Measurements from ENCODE around the gene MAPK11. TPM values are rescaled to one million over a fixed set of nuclear protein-coding genes. Genes with fewer than 3 reads are reported as not detected.

MAPK11 gene
- total RNA-seq, 1 donor: 3.0 TPM

DNA sequence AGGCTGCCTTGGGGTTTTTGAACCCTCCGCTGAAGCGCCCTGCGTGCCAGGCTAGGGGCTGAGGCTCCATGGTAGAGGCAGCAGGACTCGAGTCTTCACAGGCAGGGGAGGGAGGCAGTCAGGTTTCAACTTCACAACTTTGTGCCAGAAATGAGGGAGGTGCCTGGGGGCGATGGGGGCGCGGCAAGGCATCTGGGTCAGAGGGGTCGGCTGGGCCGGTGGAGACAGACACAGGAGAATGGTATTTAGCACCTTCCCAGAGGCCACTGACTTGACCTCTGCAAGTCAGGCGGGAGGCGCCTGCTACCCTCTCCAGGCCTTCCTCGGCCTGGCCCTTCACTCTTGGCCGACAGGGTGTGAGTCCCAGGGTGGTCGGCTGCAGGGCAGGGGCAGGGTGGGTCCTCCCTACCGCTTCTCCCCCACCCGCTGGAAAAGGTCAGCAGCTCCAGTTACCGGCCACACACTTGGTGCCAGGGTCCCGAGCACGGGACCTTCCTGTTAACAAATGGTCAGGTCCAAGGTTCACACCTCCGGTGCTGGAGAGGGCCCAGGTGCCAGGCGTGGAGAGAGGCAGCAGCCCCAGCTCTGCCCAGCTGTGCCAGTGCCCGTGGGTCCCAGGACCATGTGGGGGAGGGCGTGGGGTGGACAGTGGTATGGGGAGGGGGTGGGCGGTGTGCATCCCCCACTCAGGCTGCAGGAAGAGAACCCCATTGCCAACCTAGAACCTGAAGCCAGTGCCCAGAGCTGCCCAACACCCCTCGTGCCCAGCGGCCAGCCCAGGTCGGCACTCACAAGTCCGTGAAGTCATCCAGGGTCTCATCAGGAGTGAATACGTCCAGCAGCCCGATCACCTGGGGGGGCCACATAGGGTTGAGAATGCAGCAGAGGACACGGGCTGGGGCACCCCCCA is 12.5 kb downstream of the MAPK11 start:
- H3K4me3 ChIP-seq (ENCODE audit: low read depth, low read length): no peak overlapping the region
- TF ChIP-seq, protein P1, sequence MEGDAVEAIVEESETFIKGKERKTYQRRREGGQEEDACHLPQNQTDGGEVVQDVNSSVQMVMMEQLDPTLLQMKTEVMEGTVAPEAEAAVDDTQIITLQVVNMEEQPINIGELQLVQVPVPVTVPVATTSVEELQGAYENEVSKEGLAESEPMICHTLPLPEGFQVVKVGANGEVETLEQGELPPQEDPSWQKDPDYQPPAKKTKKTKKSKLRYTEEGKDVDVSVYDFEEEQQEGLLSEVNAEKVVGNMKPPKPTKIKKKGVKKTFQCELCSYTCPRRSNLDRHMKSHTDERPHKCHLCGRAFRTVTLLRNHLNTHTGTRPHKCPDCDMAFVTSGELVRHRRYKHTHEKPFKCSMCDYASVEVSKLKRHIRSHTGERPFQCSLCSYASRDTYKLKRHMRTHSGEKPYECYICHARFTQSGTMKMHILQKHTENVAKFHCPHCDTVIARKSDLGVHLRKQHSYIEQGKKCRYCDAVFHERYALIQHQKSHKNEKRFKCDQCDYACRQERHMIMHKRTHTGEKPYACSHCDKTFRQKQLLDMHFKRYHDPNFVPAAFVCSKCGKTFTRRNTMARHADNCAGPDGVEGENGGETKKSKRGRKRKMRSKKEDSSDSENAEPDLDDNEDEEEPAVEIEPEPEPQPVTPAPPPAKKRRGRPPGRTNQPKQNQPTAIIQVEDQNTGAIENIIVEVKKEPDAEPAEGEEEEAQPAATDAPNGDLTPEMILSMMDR (IDR thresholded peaks at IDR 0.05; ENCODE audit: insufficient read depth, low read length): no peak
- DNase-seq (ENCODE audit: low read depth): no peak

DNA sequence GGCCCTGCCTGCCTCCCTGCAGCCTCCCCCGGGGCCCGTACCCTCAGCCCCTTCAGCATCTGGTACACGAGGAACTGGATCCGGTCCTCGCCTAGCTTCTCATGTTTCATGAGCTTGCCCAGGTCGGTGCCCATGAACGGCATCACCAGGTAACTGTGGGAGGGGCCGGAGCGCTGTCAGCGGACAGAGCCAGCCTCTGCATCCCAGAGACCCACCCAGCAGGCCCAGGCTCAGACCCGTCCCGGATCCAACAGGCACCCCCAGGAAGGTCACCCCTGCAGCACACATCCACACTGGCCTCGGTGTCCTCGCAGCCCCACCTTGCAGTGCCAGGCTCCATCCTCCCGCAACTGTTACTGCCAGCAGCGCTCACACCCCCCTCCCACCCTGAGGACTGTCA is 13.1 kb downstream of the MAPK11 start:
- TF ChIP-seq, protein P1 (IDR thresholded peaks at IDR 0.05; ENCODE audit: insufficient read depth, low read length): no peak
- H3K4me3 ChIP-seq (ENCODE audit: low read depth, low read length): no peak overlapping the region
- DNase-seq (ENCODE audit: low read depth): no peak

DNA sequence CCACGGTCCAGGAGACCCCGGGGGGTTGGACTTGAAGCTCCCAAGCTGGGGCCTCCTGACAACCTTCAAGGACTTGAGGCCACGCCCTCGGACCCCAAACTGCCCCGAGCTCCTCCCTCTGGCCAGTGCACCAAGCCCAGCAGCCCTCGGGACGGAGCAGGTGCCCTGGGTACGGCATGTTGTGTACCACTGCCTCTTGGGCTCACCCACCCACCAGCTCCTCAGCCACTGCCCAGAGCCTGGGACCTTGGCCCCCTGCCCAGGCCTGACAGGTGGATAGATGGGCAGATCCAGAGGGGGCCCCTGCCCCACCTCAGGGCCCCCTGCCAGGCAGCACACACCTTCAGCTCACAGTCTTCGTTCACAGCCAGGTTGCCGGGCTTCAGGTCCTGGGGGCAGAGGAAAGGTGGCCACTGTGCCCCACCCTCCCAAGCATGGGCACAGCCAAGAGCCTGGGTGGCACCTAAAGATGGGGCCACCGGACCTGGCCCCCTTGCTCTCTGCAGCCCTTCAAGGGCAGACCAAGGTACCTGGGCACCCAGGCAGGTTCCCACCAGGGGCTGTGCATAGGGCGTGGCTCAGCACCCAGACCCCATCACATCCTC is 13.8 kb downstream of the MAPK11 start:
- DNase-seq (ENCODE audit: low read depth): no peak
- TF ChIP-seq, protein P1 (IDR thresholded peaks at IDR 0.05; ENCODE audit: insufficient read depth, low read length): no peak
- no peak overlapping the region for H3K4me3 ChIP-seq (ENCODE audit: low read depth, low read length)

DNA sequence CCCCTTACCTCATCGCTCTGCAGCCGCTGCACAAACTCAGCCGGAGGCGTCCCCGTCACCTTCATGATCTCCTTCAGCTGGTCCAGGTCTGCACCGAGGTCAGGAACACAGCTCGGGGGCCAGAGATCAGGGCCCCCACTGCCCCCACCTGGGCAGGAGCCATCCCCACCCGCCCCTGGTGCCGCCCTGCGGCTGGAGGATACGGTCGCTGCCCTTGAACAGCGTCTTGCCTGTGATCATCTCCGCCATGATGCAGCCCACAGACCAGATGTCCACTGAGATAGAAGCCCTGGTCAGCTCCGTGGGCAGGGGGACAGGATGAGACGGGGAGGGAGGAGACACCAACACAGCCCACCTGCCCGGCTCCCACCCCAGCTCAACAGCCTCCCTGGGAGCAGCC is 14.6 kb downstream of the MAPK11 start:
- no peak for DNase-seq (ENCODE audit: low read depth)
- TF ChIP-seq, protein P1 (IDR thresholded peaks at IDR 0.05; ENCODE audit: insufficient read depth, low read length): no peak
- H3K4me3 ChIP-seq (ENCODE audit: low read depth, low read length): no peak overlapping the region

DNA sequence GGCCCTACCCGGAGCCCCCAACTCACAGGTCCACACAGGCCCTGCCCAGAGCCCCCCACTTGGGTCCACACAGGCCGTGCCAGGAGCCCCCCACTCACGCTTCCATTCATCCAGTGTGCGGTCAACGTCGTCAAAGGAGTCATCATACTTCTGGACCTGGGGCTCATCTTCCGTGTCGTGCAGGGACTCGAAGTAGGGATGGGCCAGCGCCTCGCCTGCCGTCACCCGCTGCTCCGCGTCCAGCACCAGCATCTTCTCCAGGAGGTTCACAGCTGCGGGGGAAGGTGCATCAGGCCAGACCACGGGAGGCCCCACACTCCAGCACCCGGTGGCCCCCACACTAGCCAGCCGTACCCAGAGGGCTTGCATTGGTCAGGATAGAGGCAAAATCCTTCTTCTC is 15.1 kb downstream of the MAPK11 start:
- TF ChIP-seq, protein P1 (IDR thresholded peaks at IDR 0.05; ENCODE audit: insufficient read depth, low read length): no peak
- no peak for DNase-seq (ENCODE audit: low read depth)
- H3K4me3 ChIP-seq (ENCODE audit: low read depth, low read length): no peak overlapping the region

DNA sequence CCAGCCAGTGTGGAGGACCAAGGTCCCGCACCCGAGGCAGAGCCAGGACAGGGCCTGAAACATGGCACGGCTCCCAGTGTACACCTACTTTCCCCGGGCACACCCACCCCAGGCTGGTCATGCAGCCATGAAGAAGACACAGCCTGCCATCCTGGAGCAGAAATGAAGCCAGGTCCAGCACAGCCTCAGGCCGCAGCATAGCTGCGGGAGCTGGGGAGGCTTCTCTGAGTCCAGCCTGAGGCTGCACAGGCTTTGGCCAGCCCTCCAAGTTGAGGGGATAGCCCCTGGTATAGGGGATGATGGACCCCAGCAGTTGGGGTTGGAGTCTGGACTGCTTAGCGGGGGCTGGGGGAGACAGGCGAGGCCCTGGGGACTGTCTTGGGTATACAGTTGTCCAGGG is 16.2 kb downstream of the MAPK11 start:
- TF ChIP-seq, protein P1 (IDR thresholded peaks at IDR 0.05; ENCODE audit: insufficient read depth, low read length): no peak

More for the DNA sequence above, 16.2 kb downstream of the MAPK11 start:
- H3K4me3 ChIP-seq (ENCODE audit: low read depth, low read length): no peak overlapping the region
- DNase-seq (ENCODE audit: low read depth): no peak

Measured in fibroblast of the aortic adventitia (primary cell).